CD4-positive, alpha-beta memory T cell (primary cell): Measurements from ENCODE around the gene XPO6. TPM values are rescaled to one million over a fixed set of nuclear protein-coding genes. Genes with fewer than 3 reads are reported as not detected.

Experiments
- CTCF ChIA-PET: fragments of 350-600 bp; sonication (Branson Sonifier 250); formaldehyde crosslinking; loops from one replicate; lab custom pipeline; 2021; ENCODE audit warnings: inconsistent platforms; ENCODE audit not compliant: partially characterized antibody; lab: Charles Lee
- POLR2A ChIA-PET: fragments of 350-600 bp; sonication (Branson Sonifier 250); formaldehyde crosslinking; loops from one replicate; lab custom pipeline; 2021; ENCODE audit not compliant: partially characterized antibody; lab: Charles Lee
- DNase-seq, 5 donors: peaks; one replicate each; pipeline versions ENCODE4 v3.0.0 to v3.0.0-alpha.2; 2020 to 2022; ENCODE audit warnings: mixed read lengths in 1 of 5
- H3K27ac ChIP-seq: one replicate; pipeline ENCODE4 v1.7.0; 2013; ENCODE audit warnings: low read depth, low read length
- H3K27me3 ChIP-seq: 2 replicates; pipeline ENCODE4 v1.7.0; 2013; ENCODE audit warnings: mild to moderate bottlenecking, low read length, moderate library complexity; ENCODE audit not compliant: insufficient read depth
- H3K36me3 ChIP-seq: 2 replicates; pipeline ENCODE4 v1.7.0; 2013; ENCODE audit warnings: mild to moderate bottlenecking, low read length, moderate library complexity; ENCODE audit not compliant: insufficient read depth
- H3K4me1 ChIP-seq: 2 replicates; pipeline ENCODE4 v1.7.0; 2013; ENCODE audit warnings: mild to moderate bottlenecking, low read length, moderate library complexity; ENCODE audit not compliant: insufficient read depth
- H3K4me3 ChIP-seq, 2 donors: one replicate each; pipeline ENCODE4 v1.7.0; 2013; ENCODE audit warnings: low read length in 2 of 2, mild to moderate bottlenecking in 1 of 2
- H3K9me3 ChIP-seq, 2 donors: one replicate each; pipeline ENCODE4 v1.7.0; 2013; ENCODE audit warnings: low read length in 2 of 2, control low read depth in 1 of 2; ENCODE audit not compliant: control insufficient read depth in 1 of 2
- H3K27ac Mint-ChIP-seq, 7 donors: one replicate each; pipeline ENCODE4 v1.8.0; 2020 to 2021; ENCODE audit warnings: mixed read lengths in 7 of 7, mild to moderate bottlenecking in 6 of 7, inconsistent platforms in 3 of 7, moderate library complexity in 3 of 7
- H3K27me3 Mint-ChIP-seq, 2 donors: one replicate each; pipeline ENCODE4 v1.8.0; 2020 to 2021; ENCODE audit warnings: mixed read lengths in 2 of 2
- H3K36me3 Mint-ChIP-seq, 2 donors: one replicate each; pipeline ENCODE4 v1.8.0; 2020 to 2021; ENCODE audit warnings: mixed read lengths in 2 of 2, inconsistent platforms in 1 of 2, mild to moderate bottlenecking in 1 of 2
- H3K4me1 Mint-ChIP-seq, 4 donors: one replicate each; pipeline ENCODE4 v1.8.0; 2020 to 2021; ENCODE audit warnings: mixed read lengths in 4 of 4, mild to moderate bottlenecking in 1 of 4
- H3K4me3 Mint-ChIP-seq, 8 donors: one replicate each; pipeline ENCODE4 v1.8.0; 2020 to 2021; ENCODE audit warnings: mixed read lengths in 8 of 8, mild to moderate bottlenecking in 7 of 8, moderate library complexity in 6 of 8, inconsistent platforms in 3 of 8
- H3K9me3 Mint-ChIP-seq, 8 donors: one replicate each; pipeline ENCODE4 v1.8.0; 2020 to 2021; ENCODE audit warnings: mixed read lengths in 8 of 8, mild to moderate bottlenecking in 5 of 8, inconsistent platforms in 3 of 8, moderate library complexity in 1 of 8
- intact Hi-C: fragments of 100-400 bp; cut with micrococcal nuclease; formaldehyde crosslinking; loops from one replicate; pipeline ENCODE4 v1.15.1; 2023
- polyA plus RNA-seq, 2 donors: library from polyadenylated mRNA; unstranded; fragments of 300-500 nt; fragmentation: Illumina TruSeq; gene quantifications; one replicate each; pipeline ENCODE4 v1.2.3, GENCODE V29; 2021
- total RNA-seq, 2 experiments: library from RNA; stranded (reverse); gene quantifications; one replicate each; pipeline ENCODE4 v1.2.3, GENCODE V29; 2021

The XPO6 gene
- total and polyA plus RNA-seq, 4 experiments from 2014 or later, result 35.7 to 350 (median 219) TPM

DNA sequence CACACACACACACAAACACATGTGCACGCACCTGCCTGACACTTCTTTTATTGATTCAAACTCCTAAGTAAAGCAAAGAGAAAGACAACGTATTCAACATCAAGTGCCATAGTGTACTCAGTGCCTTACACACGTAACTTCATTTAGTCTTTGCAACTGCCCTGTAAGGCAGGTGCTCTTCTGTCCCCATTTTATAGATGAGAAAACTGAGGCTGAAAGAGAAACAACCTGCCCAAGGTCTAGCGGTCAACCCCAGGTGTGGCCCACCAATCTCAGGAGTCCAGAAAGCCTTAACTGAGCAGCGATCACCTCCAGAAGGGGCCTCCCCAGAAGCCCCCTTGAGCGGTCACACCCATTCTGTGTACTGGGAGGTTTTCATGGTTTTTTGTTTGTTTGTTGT, 137.9 kb downstream of the XPO6 start:
- H3K36me3 Mint-ChIP-seq, result no peaks in the 10 kb centered on the region
- peaks cover 1 to 2% of the 10 kb centered on the region in 2 donors for H3K27me3 Mint-ChIP-seq
- Histone ChIP-seq H3K4me1 (no peaks in the 10 kb centered on the region), H3K9me3 (no peaks in the 10 kb centered on the region), H3K27ac (no peak overlapping the region), H3K27me3 (no peaks in the 10 kb centered on the region), H3K4me3 (no peak overlapping the region), H3K36me3 (no peaks in the 10 kb centered on the region)
- H3K4me1 Mint-ChIP-seq, result peaks cover 0 to 2% (median under 1%) of the 10 kb centered on the region in 4 donors
- DNase-seq, result no peak
- ChIA-PET CTCF (no interaction called here), POLR2A (no interaction called here)
- H3K9me3 Mint-ChIP-seq, result no peaks in the 10 kb centered on the region
- no peak overlapping the region for H3K27ac Mint-ChIP-seq
- no peak overlapping the region for H3K4me3 Mint-ChIP-seq
- intact Hi-C loops, result no loop called here

DNA sequence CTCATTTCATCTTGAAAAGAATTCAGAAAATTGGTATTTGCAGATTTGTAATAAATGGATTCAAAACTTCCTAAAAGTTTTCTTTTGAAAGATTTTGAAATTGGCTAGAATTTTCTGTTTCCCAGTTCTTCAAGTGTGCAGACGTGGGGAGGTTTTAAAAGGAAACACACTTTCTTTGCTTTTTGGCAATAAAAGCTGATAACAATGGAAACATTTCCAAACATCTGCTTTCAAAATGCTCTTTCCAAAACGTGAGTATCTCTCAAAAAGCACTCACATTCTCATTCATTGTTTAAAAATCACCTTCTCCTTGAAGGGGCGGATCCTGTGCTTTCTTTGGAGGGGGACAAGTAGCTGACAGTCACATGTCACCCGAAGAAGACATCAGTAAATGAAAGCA, 139.7 kb downstream of the XPO6 start:
- H3K36me3 ChIP-seq, result no peaks in the 10 kb centered on the region
- no peak overlapping the region for H3K4me3 ChIP-seq
- H3K27me3 Mint-ChIP-seq, result peaks cover 1 to 2% of the 10 kb centered on the region in 2 donors
- H3K4me1 Mint-ChIP-seq, result peaks cover 0 to 2% (median under 1%) of the 10 kb centered on the region in 4 donors
- no peak overlapping the region for H3K27ac ChIP-seq
- no peak for DNase-seq
- no peaks in the 10 kb centered on the region for H3K27me3 ChIP-seq
- no peak overlapping the region for H3K27ac Mint-ChIP-seq
- no peaks in the 10 kb centered on the region for H3K9me3 Mint-ChIP-seq
- intact Hi-C loops, result no loop called here
- no peak overlapping the region for H3K4me3 Mint-ChIP-seq
- ChIA-PET POLR2A (no interaction called here), CTCF (interaction anchor here (1.1 to 3.4 kb wide), 3 partner anchors 63 to 146 kb away, joined by 3 to 23 read pairs (median 8); no protein-coding TSS in a partner anchor)
- no peaks in the 10 kb centered on the region for H3K4me1 ChIP-seq
- H3K9me3 ChIP-seq, result no peaks in the 10 kb centered on the region
- no peaks in the 10 kb centered on the region for H3K36me3 Mint-ChIP-seq

DNA sequence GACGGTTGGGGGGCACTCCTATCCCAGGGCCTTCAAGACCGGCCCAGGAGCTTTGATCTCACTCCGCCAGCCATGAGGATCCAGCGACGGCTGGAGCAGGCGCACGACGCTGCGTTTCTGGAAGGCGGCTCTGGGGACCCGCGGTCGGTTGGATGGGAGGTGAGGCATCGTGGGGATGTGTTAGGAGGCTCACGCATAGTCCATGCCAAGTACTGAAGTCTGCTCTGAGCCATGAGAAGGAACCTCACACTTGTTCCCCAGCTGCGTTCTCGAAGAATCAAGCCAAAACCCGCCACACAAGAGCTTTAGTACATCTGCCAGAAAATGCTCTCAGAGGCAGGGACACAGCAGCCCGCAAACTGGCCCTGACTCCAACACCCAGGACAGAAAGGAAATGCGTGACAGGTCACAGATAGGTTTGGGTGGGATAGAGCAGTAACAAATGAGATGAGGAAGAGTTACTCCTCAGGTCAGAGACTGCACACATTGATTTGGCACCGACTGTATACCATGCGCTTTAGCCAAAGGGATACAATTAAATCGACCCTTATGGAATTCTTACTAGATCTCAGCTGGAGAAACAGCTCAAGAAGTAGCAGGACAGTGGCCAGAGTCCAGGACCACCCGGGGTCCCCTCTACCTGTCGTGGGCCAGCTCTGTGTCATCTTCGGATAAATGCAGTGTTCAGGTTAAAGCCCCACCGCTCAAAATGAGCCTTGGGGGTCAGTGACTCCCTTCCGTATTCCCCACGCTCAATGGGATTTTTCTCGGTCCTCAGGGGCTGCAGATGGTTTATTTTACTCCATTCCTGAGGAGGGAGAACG, 141.6 kb downstream of the XPO6 start:
- DNase-seq, result no peak
- POLR2A ChIA-PET, result interaction anchor here (0.9 kb wide), 1 partner anchor 98 kb away, joined by 5 read pairs; no protein-coding TSS in a partner anchor
- H3K9me3 ChIP-seq, result no peaks in the 10 kb centered on the region
- no peak overlapping the region for H3K27ac ChIP-seq
- H3K36me3 ChIP-seq, result no peaks in the 10 kb centered on the region
- no peak overlapping the region for H3K27ac Mint-ChIP-seq
- no peaks in the 10 kb centered on the region for H3K36me3 Mint-ChIP-seq
- H3K4me1 Mint-ChIP-seq, result peaks cover 0 to 2% (median under 1%) of the 10 kb centered on the region in 4 donors
- peaks cover 4% of the 10 kb centered on the region in 2 donors for H3K27me3 Mint-ChIP-seq
- no peak overlapping the region for H3K4me3 Mint-ChIP-seq
- intact Hi-C loops, result loop anchor here (1.0 kb wide), 1 partner anchor 98 kb away; no protein-coding TSS in a partner anchor
- H3K4me1 ChIP-seq, result no peaks in the 10 kb centered on the region
- H3K9me3 Mint-ChIP-seq, result no peaks in the 10 kb centered on the region
- CTCF ChIA-PET, result interaction anchor here (0.8 to 3.4 kb wide), 10 partner anchors 8 to 430 kb away, joined by 3 to 23 read pairs (median 4); no protein-coding TSS in a partner anchor
- H3K27me3 ChIP-seq, result no peaks in the 10 kb centered on the region
- no peak overlapping the region for H3K4me3 ChIP-seq

DNA sequence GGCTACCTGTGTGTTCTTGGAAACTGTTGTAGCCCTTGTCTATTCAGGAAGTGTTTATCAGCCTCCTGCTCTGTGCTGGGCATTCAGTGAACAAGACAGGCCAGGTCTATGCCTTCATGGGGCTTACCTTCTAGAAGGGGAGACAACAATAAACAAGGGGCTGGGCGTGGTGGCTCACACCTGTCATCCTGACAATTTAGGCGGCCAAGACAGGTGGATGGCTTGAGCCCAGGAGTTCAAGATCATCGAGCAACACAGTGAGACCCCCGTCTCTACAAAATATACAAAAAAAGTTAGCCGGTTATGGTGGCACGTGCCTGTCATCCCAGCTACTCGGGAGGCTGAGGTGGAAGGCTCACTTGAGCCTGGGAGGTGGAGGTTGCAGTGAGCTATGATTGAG, 142.8 kb downstream of the XPO6 start:
- H3K27ac Mint-ChIP-seq, result no peak overlapping the region
- intact Hi-C loops, result no loop called here
- Histone ChIP-seq H3K4me1 (no peaks in the 10 kb centered on the region), H3K27me3 (peaks cover 5% of the 10 kb centered on the region), H3K4me3 (no peak overlapping the region), H3K36me3 (no peaks in the 10 kb centered on the region), H3K27ac (no peak overlapping the region), H3K9me3 (no peaks in the 10 kb centered on the region)
- no peaks in the 10 kb centered on the region for H3K36me3 Mint-ChIP-seq
- no peak overlapping the region for H3K4me3 Mint-ChIP-seq
- POLR2A ChIA-PET, result no interaction called here
- DNase-seq, result no peak
- no peaks in the 10 kb centered on the region for H3K9me3 Mint-ChIP-seq
- peaks cover 10% of the 10 kb centered on the region in 2 donors for H3K27me3 Mint-ChIP-seq
- CTCF ChIA-PET, result interaction anchor here (0.8 to 1.3 kb wide), 4 partner anchors 96 to 162 kb away, joined by 3 to 4 read pairs (median 3); no protein-coding TSS in a partner anchor
- H3K4me1 Mint-ChIP-seq, result peaks cover 0 to 2% (median under 1%) of the 10 kb centered on the region in 4 donors

DNA sequence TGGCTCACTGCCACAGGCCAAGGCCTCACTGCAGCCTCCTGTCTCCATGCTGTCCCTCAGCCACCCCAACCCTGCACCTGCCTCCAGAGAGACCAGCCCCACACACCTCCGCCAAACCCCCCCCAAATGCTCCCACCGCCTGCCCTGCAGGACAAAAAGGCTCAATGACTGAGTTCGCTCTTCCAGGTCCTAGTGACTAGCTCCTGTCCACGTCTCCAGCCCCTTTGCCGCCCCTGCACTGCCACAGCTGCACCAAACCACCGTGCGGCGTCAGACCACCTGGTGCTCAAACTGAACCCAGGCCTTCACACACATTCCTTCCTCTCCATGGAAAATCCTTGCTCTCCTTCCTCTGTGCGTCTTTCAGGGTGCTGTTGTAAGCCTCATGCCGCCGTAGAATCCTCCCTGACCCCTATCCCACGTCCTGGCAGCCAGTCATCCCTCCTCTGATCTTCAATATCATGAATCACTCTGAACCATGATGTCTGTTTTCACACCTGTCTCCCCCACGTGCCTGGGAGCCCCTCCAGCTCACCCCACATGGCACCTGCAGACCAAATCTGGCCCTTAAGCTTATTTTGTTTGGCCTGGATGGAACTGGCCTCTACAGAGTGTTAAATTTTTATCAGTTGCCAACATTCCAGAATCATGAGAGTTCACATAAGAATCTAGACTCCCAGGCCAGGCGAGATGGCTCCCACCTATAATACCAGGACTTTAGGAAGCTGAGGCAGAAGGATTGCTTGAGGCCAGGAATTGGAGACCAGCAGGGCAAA, 144.0 kb downstream of the XPO6 start:
- no peak overlapping the region for H3K27ac Mint-ChIP-seq
- no peaks in the 10 kb centered on the region for H3K36me3 Mint-ChIP-seq
- H3K27me3 Mint-ChIP-seq, result peaks cover 10% of the 10 kb centered on the region in 2 donors
- H3K4me3 Mint-ChIP-seq, result no peak overlapping the region
- H3K9me3 Mint-ChIP-seq, result no peaks in the 10 kb centered on the region
- POLR2A ChIA-PET, result no interaction called here
- no peaks in the 10 kb centered on the region for H3K4me1 ChIP-seq
- no peak for DNase-seq
- no peaks in the 10 kb centered on the region for H3K36me3 ChIP-seq
- peaks cover 8% of the 10 kb centered on the region for H3K27me3 ChIP-seq
- H3K9me3 ChIP-seq, result no peaks in the 10 kb centered on the region
- H3K27ac ChIP-seq, result no peak overlapping the region
- intact Hi-C loops, result no loop called here
- no peak overlapping the region for H3K4me3 ChIP-seq
- CTCF ChIA-PET, result interaction anchor here (1.3 kb wide), 1 partner anchor 95 kb away, joined by 3 read pairs; no protein-coding TSS in a partner anchor
- peaks cover 0 to 2% (median under 1%) of the 10 kb centered on the region in 4 donors for H3K4me1 Mint-ChIP-seq

DNA sequence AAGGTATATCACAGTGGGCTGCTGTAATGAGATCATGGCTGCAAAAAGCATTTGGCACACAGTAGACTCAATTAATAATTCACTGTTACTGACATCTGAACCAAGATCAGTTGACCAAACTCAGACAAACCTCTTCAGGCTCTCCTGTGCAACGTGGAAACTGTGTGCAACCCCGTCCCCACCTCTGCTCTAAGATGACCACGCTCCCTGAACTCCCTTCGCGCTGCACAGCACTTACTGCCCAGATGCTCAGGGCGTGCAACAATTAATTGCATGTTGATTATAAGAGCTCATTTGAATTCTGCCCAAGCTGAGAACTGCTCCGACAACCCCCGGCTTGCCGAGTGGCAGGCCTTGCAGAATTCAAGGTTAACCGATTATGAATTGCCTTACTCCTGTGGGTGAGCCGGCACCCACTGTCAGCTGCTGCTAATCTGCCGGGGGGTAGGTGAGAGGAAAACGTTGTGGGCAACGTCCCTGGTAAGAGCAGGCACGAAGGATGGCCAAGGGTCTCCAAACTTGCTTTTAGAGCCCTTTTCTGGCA, 147.0 kb downstream of the XPO6 start:
- no peaks in the 10 kb centered on the region for H3K36me3 ChIP-seq
- H3K4me3 Mint-ChIP-seq, result peak overlapping the region in 1 of 8 donors; percentile 31
- no peak for DNase-seq

More for the DNA sequence above, 147.0 kb downstream of the XPO6 start:
- ChIA-PET POLR2A (no interaction called here), CTCF (no interaction called here)
- no peaks in the 10 kb centered on the region for H3K36me3 Mint-ChIP-seq
- H3K27me3 ChIP-seq, result peaks cover 23% of the 10 kb centered on the region
- no peaks in the 10 kb centered on the region for H3K4me1 ChIP-seq
- no peaks in the 10 kb centered on the region for H3K9me3 Mint-ChIP-seq
- intact Hi-C loops, result no loop called here
- no peaks in the 10 kb centered on the region for H3K9me3 ChIP-seq
- H3K4me3 ChIP-seq, result no peak overlapping the region
- H3K4me1 Mint-ChIP-seq, result peaks cover 0 to 8% (median 1%) of the 10 kb centered on the region in 4 donors
- no peak overlapping the region for H3K27ac ChIP-seq
- H3K27me3 Mint-ChIP-seq, result peaks cover 24 to 25% of the 10 kb centered on the region in 2 donors
- H3K27ac Mint-ChIP-seq, result peak overlapping the region in 1 of 7 donors; percentile 25
